Measurements from ENCODE around the gene VIPR2.
"Not testable (repeated sequence)": the region's sequence is repeated elsewhere in the genome, so short reads cannot be mapped to it uniquely, and the experiment has no call there.

The VIPR2 gene

GRCh38 chr7:159125955-159126270 lies 18.8 kb downstream of the VIPR2 start:
- Histone ChIP-seq H3K36me3 (no peaks in the 10 kb centered on the region), H3K27ac (no peak overlapping the region), H3K27me3 (no peaks in the 10 kb centered on the region), H3K4me3 (ENCODE audit: low read depth in 1 of 2, low read length in 1 of 2) (no peak overlapping the region), H3K9me3 (no peaks in the 10 kb centered on the region), H3K4me1 (ENCODE audit: control insufficient read depth in 1 of 2, insufficient read depth in 1 of 2, low read depth in 1 of 2, low read length in 1 of 2) (no peaks in the 10 kb centered on the region)
- no peak for TF ChIP-seq CTCF (IDR thresholded peaks at IDR 0.05)

- Histone ChIP-seq H3K27me3 (no peaks in the 10 kb centered on the region), H3K4me1 (ENCODE audit: control insufficient read depth in 1 of 2, insufficient read depth in 1 of 2, low read depth in 1 of 2, low read length in 1 of 2) (no peaks in the 10 kb centered on the region), H3K9me3 (no peaks in the 10 kb centered on the region), H3K36me3 (no peaks in the 10 kb centered on the region), H3K27ac (no peak overlapping the region), H3K4me3 (ENCODE audit: low read depth in 1 of 2, low read length in 1 of 2) (no peak overlapping the region)
- no peak for TF ChIP-seq CTCF (IDR thresholded peaks at IDR 0.05)
These were observed 19.3 kb downstream of the VIPR2 start for GRCh38 chr7:159125104-159125954.

GRCh38 chr7:159123793-159124192 lies 20.9 kb downstream of the VIPR2 start:
- not testable (repeated sequence) for H3K36me3 ChIP-seq; H3K9me3 ChIP-seq; H3K4me1 ChIP-seq (ENCODE audit: control insufficient read depth in 1 of 2, insufficient read depth in 1 of 2, low read depth in 1 of 2, low read length in 1 of 2); H3K27ac ChIP-seq; H3K4me3 ChIP-seq (ENCODE audit: low read depth in 1 of 2, low read length in 1 of 2); H3K27me3 ChIP-seq

GRCh38 chr7:159123294-159123693 lies 21.4 kb downstream of the VIPR2 start:
- not testable (repeated sequence) for H3K36me3 ChIP-seq; H3K9me3 ChIP-seq; H3K27ac ChIP-seq; H3K27me3 ChIP-seq; H3K4me1 ChIP-seq (ENCODE audit: control insufficient read depth in 1 of 2, insufficient read depth in 1 of 2, low read depth in 1 of 2, low read length in 1 of 2); H3K4me3 ChIP-seq (ENCODE audit: low read depth in 1 of 2, low read length in 1 of 2)

GRCh38 chr7:159122276-159122675 lies 22.4 kb downstream of the VIPR2 start:
- Histone ChIP-seq H3K4me1 (ENCODE audit: control insufficient read depth in 1 of 2, insufficient read depth in 1 of 2, low read depth in 1 of 2, low read length in 1 of 2) (no peaks in the 10 kb centered on the region), H3K9me3 (no peaks in the 10 kb centered on the region), H3K4me3 (ENCODE audit: low read depth in 1 of 2, low read length in 1 of 2) (no peak overlapping the region), H3K27me3 (peaks cover 11% of the 10 kb centered on the region), H3K36me3 (no peaks in the 10 kb centered on the region), H3K27ac (no peak overlapping the region)
- TF ChIP-seq CTCF (IDR thresholded peaks at IDR 0.05), result no peak

GRCh38 chr7:159121476-159121875 lies 23.2 kb downstream of the VIPR2 start:
- Histone ChIP-seq H3K4me1 (ENCODE audit: control insufficient read depth in 1 of 2, insufficient read depth in 1 of 2, low read depth in 1 of 2, low read length in 1 of 2) (no peaks in the 10 kb centered on the region), H3K27me3 (peaks cover 19% of the 10 kb centered on the region), H3K36me3 (no peaks in the 10 kb centered on the region), H3K9me3 (no peaks in the 10 kb centered on the region), H3K27ac (no peak overlapping the region), H3K4me3 (ENCODE audit: low read depth in 1 of 2, low read length in 1 of 2) (no peak overlapping the region)
- TF ChIP-seq CTCF (IDR thresholded peaks at IDR 0.05), result no peak

Data from neutrophil (primary cell).